ENCODE results near the gene DRAP1.
"Not testable (repeated sequence)": the region's sequence is repeated elsewhere in the genome, so short reads cannot be mapped to it uniquely, and the experiment has no call there.

DRAP1 gene

GRCh38 chr11:65945941-65946558 lies 26.8 kb downstream of the DRAP1 start:
- no peak overlapping the region for H3K4me3 ChIP-seq (replicated peaks in 1 of 2; ENCODE audit: low read depth in 2 of 2, low read length in 2 of 2)
- no peak for TF ChIP-seq CTCF (IDR thresholded peaks at IDR 0.05; ENCODE audit: low read depth, low read length)

GRCh38 chr11:65946655-65947054 lies 27.4 kb downstream of the DRAP1 start:
- no peak for TF ChIP-seq CTCF (IDR thresholded peaks at IDR 0.05; ENCODE audit: low read depth, low read length)
- no peak overlapping the region for H3K4me3 ChIP-seq (replicated peaks in 1 of 2; ENCODE audit: low read depth in 2 of 2, low read length in 2 of 2)
- no peak for DNase-seq (ENCODE audit: low read depth in 2 of 2)

More at GRCh38 chr11:65945941-65946558, 26.8 kb downstream of the DRAP1 start:
- DNase-seq (ENCODE audit: low read depth in 2 of 2) = no peak

DNA sequence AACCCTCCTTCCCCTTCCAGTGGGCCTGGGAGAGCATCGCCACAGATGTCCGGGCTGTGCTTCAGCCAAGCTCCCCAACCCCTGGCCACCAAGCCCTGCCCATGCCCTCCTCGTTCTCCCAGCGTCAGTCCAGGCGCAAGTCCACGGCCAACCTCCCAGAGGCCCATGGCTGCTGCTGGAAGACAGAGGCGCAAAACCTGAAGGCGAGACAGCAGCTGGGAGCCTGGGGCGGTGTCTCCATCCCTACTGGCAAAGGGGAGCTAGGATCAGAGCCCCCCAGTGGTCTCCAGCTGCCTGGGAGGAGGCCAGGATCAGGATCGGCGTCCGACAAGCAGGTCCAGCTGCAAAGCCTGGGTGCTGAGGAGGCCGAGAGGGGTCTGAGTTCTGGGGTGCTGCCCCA lies 27.9 kb downstream of the DRAP1 start:
- no peak overlapping the region for H3K4me3 ChIP-seq (replicated peaks in 1 of 2; ENCODE audit: low read depth in 2 of 2, low read length in 2 of 2)
- no peak for DNase-seq (ENCODE audit: low read depth in 2 of 2)
- no peak for TF ChIP-seq CTCF (IDR thresholded peaks at IDR 0.05; ENCODE audit: low read depth, low read length)

- no peak for TF ChIP-seq CTCF (IDR thresholded peaks at IDR 0.05; ENCODE audit: low read depth, low read length)
- H3K4me3 ChIP-seq (replicated peaks in 1 of 2; ENCODE audit: low read depth in 2 of 2, low read length in 2 of 2) = no peak overlapping the region
Observed at GRCh38 chr11:65947603-65948125, 28.4 kb downstream of the DRAP1 start.

DNA sequence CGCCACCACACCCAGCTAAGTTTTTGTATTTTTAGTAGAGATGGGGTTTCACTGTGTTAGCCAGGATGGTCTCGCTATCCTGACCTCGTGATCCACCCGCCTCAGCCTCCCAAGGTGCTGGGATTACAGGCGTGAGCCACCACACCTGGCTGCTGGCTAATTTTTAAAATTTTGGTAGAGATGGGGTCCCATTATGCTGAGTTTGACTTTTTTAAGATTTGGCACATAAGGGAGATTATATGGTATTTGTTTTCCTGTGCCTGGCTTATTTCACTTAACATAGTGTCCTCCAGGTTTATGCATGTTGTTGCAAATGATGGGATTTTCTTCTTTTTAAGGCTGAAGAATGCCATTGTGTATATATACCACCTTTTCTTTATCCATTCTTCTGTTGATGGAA lies 31.5 kb downstream of the DRAP1 start:
- not testable (repeated sequence) for DNase-seq (ENCODE audit: low read depth in 2 of 2); H3K4me3 ChIP-seq (replicated peaks in 1 of 2; ENCODE audit: low read depth in 2 of 2, low read length in 2 of 2)

More at GRCh38 chr11:65947603-65948125, 28.4 kb downstream of the DRAP1 start:
- DNase-seq (ENCODE audit: low read depth in 2 of 2) = no peak

DNA sequence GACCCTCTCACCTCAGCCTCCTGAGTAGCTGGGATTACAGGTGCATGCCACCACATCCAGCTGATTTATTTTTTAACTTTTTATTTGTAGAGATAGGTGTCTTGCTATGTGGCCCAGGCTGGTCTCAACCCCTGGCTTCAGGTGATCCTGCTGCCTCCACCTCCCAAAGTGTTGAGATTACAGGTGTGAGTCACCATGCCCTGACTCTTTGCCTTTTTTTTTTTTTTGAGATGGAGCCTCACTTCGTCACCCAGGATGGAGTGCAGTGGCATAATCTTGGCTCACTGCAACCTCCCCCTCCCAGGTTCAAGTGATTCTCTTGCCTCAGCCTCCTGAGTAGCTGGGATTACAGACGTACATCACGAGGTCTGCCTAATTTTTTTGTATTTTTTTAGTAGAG lies 32.4 kb downstream of the DRAP1 start:
- H3K4me3 ChIP-seq (replicated peaks in 1 of 2; ENCODE audit: low read depth in 2 of 2, low read length in 2 of 2); DNase-seq (ENCODE audit: low read depth in 2 of 2): not testable (repeated sequence)

- no peak for DNase-seq (ENCODE audit: low read depth in 2 of 2)
- TF ChIP-seq CTCF (IDR thresholded peaks at IDR 0.05; ENCODE audit: low read depth, low read length) = no peak
- H3K4me3 ChIP-seq (replicated peaks in 1 of 2; ENCODE audit: low read depth in 2 of 2, low read length in 2 of 2) = no peak overlapping the region
Observed at GRCh38 chr11:65952052-65952521, 32.9 kb downstream of the DRAP1 start.

- H3K4me3 ChIP-seq (replicated peaks in 1 of 2; ENCODE audit: low read depth in 2 of 2, low read length in 2 of 2) = no peak overlapping the region
- TF ChIP-seq CTCF (IDR thresholded peaks at IDR 0.05; ENCODE audit: low read depth, low read length) = no peak
- no peak for DNase-seq (ENCODE audit: low read depth in 2 of 2)
Observed at GRCh38 chr11:65953471-65953870, 34.2 kb downstream of the DRAP1 start.

Data from cardiac fibroblast (primary cell).